IMR-90 (cell line): ENCODE measurements around the gene SFR1.

Experiments used
- CEBPB ChIP-seq: IDR thresholded peaks from 2 replicates; pipeline ENCODE4 v1.6.1; 2012; ENCODE audit warnings: low read depth, low read length, improper control_type of control experiment
- CHD1 ChIP-seq: IDR thresholded peaks from 2 replicates; pipeline ENCODE4 v1.6.1; 2012; ENCODE audit warnings: low read depth, low read length, improper control_type of control experiment
- FOS ChIP-seq: fragments of 150-350 bp; IDR thresholded peaks from 2 replicates; pipeline ENCODE4 v1.6.1; 2016; ENCODE audit warnings: low read depth, low read length
- MAFK ChIP-seq: IDR thresholded peaks from 2 replicates; pipeline ENCODE4 v1.6.1; 2012; ENCODE audit warnings: low read depth, low read length, improper control_type of control experiment
- MAZ ChIP-seq: IDR thresholded peaks from 2 replicates; pipeline ENCODE4 v1.6.1; 2012; ENCODE audit warnings: low read depth, mild to moderate bottlenecking, low read length, improper control_type of control experiment, moderate library complexity, borderline replicate concordance
- MXI1 ChIP-seq: IDR thresholded peaks from 2 replicates; pipeline ENCODE4 v1.6.1; 2012; ENCODE audit warnings: low read depth, mild to moderate bottlenecking, low read length, moderate library complexity, borderline replicate concordance
- NFE2L2 ChIP-seq: fragments of 150-350 bp; IDR thresholded peaks from 2 replicates; pipeline ENCODE4 v1.6.1; 2016; ENCODE audit warnings: low read depth, mild to moderate bottlenecking, low read length
- POLR2A ChIP-seq: IDR thresholded peaks from 2 replicates; pipeline ENCODE4 v1.6.1; 2012; ENCODE audit warnings: mild to moderate bottlenecking, low read depth, low read length
- RAD21 ChIP-seq: IDR thresholded peaks from 2 replicates; pipeline ENCODE4 v1.6.1; 2012; ENCODE audit warnings: low read length, improper control_type of control experiment
- RCOR1 ChIP-seq: IDR thresholded peaks from 2 replicates; pipeline ENCODE4 v1.6.1; 2012; ENCODE audit warnings: mild to moderate bottlenecking, low read length, improper control_type of control experiment; ENCODE audit not compliant: insufficient replicate concordance
- RFX5 ChIP-seq: IDR thresholded peaks from 2 replicates; pipeline ENCODE4 v1.8.0; 2012; ENCODE audit warnings: low read depth, mild to moderate bottlenecking, low read length, moderate library complexity
- SMC3 ChIP-seq: fragments of 150-350 bp; IDR thresholded peaks from 2 replicates; pipeline ENCODE4 v1.6.1; 2016; ENCODE audit warnings: low read depth, mild to moderate bottlenecking, antibody characterized with exemption, low read length, moderate library complexity
- TF ChIP-seq, protein P1 (sequence below): conservative IDR thresholded peaks from 2 replicates; pipeline ENCODE4 v1.5.1; 2012; ENCODE audit warnings: mild to moderate bottlenecking, low read depth, low read length, improper control_type of control experiment
- TF ChIP-seq, protein P2 (sequence below): fragments of 150-350 bp; IDR thresholded peaks from 2 replicates; pipeline ENCODE4 v1.6.1; 2017; ENCODE audit warnings: mild to moderate bottlenecking, antibody characterized with exemption, low read length, low read depth

DNA sequence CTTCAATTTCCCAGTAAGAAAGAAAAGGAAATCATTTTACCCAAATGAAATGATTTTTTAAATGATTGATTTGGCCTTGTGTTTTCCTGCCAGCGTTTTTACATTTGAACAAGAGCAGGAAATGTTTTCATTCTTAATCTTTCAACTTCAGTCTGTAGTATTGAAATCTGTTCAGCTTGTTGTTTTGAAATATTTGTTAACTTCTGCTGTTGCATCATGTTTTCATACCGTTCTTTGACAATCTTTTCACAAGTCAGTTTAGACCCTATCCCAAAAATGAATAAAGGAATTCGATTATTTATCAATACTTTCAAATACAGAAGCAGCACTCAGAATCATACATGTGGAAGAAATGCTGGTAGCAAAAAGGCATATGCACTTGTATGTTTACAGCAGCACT lies 8.1 kb downstream of the SFR1 start:
- TF ChIP-seq, protein P1, sequence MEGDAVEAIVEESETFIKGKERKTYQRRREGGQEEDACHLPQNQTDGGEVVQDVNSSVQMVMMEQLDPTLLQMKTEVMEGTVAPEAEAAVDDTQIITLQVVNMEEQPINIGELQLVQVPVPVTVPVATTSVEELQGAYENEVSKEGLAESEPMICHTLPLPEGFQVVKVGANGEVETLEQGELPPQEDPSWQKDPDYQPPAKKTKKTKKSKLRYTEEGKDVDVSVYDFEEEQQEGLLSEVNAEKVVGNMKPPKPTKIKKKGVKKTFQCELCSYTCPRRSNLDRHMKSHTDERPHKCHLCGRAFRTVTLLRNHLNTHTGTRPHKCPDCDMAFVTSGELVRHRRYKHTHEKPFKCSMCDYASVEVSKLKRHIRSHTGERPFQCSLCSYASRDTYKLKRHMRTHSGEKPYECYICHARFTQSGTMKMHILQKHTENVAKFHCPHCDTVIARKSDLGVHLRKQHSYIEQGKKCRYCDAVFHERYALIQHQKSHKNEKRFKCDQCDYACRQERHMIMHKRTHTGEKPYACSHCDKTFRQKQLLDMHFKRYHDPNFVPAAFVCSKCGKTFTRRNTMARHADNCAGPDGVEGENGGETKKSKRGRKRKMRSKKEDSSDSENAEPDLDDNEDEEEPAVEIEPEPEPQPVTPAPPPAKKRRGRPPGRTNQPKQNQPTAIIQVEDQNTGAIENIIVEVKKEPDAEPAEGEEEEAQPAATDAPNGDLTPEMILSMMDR = no peak
- TF ChIP-seq RCOR1 = no peak
- TF ChIP-seq SMC3 = no peak
- TF ChIP-seq MAZ = no peak
- no peak for TF ChIP-seq MXI1
- TF ChIP-seq CEBPB = peak; percentile 16; the same call in 1 of the 2 replicates
- no peak for TF ChIP-seq RFX5
- TF ChIP-seq FOS = no peak
- TF ChIP-seq RAD21 = no peak
- no peak for TF ChIP-seq MAFK
- TF ChIP-seq NFE2L2 = no peak
- no peak for TF ChIP-seq POLR2A
- TF ChIP-seq CHD1 = no peak
- TF ChIP-seq, protein P2, sequence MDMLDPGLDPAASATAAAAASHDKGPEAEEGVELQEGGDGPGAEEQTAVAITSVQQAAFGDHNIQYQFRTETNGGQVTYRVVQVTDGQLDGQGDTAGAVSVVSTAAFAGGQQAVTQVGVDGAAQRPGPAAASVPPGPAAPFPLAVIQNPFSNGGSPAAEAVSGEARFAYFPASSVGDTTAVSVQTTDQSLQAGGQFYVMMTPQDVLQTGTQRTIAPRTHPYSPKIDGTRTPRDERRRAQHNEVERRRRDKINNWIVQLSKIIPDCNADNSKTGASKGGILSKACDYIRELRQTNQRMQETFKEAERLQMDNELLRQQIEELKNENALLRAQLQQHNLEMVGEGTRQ = no peak
